ENCODE measurements around the gene FTO.

FTO gene

GRCh38 chr16:53915452-53916160 is 211.7 kb downstream of the FTO start:
- no peak for DNase-seq (ENCODE audit: low read depth, low spot score)
- H3K27ac ChIP-seq, result no peak overlapping the region

- no peak for DNase-seq (ENCODE audit: low read depth, low spot score)
- no peak overlapping the region for H3K27ac ChIP-seq
Measured at GRCh38 chr16:53920988-53921387, 217.0 kb downstream of the FTO start.

DNA sequence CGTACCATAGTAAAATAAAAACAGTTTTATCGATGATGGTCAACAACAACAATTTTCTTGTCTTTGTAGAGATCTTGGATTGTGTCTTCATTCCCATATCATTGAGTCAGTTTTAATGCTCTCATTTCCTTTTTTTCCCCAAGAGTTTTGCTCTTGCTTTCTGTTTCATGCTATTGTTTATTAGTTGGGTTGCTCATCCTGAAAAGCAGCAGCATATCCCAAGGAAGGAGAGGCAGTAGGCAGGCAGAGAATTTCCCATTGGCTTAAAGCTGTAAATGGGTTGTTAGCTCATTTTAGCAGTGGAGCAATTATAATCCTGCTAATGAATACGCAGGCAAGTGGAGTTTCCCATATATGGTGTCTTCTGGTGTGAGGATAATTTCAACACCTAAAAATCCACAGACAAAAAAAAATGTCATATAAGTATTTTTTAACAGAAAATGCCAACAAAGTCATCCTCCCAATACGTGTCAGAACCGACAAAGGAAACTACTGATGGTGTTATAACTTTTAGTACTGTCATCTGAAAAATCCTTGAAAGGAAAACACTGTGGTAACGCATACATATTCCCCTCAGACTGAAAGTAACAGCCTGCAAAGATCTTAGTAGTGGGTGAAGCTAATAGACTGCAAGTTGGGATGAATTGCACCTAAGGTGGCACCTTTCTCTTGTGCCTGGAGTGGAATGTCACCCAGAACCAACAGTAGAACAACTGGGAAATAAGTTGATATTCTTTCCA is 218.3 kb downstream of the FTO start:
- no peak overlapping the region for H3K27ac ChIP-seq
- DNase-seq (ENCODE audit: low read depth, low spot score), result no peak

GRCh38 chr16:53922807-53923571 is 219.0 kb downstream of the FTO start:
- no peak for DNase-seq (ENCODE audit: low read depth, low spot score)
- H3K27ac ChIP-seq, result no peak overlapping the region

GRCh38 chr16:53924331-53925106 is 220.6 kb downstream of the FTO start:
- H3K27ac ChIP-seq, result no peak overlapping the region
- no peak for DNase-seq (ENCODE audit: low read depth, low spot score)

DNA sequence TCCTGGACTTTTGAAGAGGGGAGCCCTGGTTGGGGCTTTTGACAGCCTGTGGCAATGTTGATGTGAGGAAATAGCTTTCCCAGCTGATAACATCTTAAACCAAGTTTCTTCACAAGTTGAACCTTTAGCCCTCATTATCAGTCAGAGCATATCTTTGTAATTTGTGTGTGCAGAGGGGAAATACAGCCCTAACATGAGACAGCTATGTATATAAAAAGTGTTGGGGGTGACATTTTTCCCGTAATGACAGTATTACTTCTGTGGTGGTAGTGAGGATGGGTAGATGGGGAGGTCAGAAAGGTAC is 221.1 kb downstream of the FTO start:
- no peak for DNase-seq (ENCODE audit: low read depth, low spot score)
- no peak overlapping the region for H3K27ac ChIP-seq

DNA sequence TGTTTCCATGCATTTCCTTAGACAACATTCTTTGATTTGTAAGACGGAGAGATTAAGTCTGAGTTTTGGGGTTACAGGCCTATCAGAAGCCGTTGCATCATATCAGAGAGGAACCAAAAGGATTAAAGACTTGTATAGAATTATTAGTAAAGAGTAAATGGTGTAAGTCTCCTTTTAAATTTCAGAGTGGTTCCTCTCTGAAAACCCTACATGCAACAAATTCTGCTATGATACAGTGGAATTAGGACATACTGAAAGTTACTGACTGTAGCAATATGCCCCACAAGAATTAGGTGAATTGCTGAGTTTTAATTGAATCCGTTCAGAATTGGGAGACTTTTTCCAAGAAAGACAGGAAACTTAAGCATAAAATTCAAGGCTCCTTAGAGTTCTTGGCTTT is 221.6 kb downstream of the FTO start:
- no peak overlapping the region for H3K27ac ChIP-seq
- DNase-seq (ENCODE audit: low read depth, low spot score), result no peak

- H3K27ac ChIP-seq, result no peak overlapping the region
- DNase-seq (ENCODE audit: low read depth, low spot score), result no peak
Measured at GRCh38 chr16:53926209-53926608, 222.3 kb downstream of the FTO start.

DNA sequence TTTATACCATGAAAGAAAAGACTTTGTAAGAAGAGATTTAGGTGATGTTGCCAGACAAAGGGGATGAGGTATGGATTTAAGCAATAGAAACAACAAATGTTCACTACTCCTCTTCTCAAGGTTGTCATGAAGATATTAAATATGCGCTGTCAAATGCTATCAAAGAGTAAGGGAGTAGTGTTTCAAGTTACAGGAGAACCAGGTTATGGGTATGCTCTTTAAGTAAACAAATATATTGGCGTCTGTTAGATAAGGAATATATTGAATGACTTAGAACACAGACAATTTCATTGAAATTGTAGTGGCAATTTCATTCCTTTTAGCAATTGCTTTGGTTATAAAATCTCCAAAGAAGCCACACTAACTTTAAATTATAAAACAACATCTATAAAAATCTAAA is 229.0 kb downstream of the FTO start:
- no peak for DNase-seq (ENCODE audit: low read depth, low spot score)
- H3K27ac ChIP-seq, result no peak overlapping the region

DNA sequence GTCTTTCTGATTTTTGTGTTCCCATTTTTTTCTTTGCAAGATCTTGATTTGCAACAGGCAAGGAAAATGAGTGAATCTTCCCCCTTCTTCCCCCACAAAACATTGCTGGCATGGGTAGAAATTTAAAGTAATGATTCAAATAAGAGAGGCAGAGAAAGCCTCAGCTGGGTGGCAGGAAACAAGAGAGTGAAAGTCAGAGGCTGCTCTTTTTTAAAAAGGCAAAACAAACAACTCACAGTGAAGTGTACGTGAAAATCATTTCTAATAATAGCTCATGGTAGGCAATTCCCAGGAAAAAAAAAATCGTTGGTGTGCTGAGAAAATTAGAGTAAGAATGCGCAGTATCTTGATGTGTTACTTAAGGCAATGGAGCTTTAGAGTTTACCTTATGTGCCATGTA is 229.5 kb downstream of the FTO start:
- no peak overlapping the region for H3K27ac ChIP-seq
- DNase-seq (ENCODE audit: low read depth, low spot score), result no peak

DNA sequence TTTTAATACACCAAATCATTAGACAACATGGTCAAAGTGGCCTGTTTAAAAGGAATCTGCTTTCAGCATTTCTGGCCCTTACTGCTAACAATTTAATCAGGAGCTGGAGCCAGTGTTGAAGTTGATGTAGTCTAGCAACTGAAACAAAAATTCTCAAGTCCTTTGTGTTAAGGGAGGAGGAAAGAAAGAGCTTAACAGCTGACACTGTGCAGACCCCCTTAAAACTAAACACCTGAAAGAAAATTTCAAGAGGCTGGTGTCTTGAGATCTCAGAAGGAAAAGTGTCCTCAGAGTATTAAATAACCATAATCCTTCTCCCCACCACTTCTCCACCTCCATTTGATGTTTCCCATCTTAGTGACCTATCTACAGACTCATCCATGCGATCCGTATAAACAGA is 232.1 kb downstream of the FTO start:
- H3K27ac ChIP-seq, result no peak overlapping the region
- no peak for DNase-seq (ENCODE audit: low read depth, low spot score)

GRCh38 chr16:53936529-53936928 is 232.6 kb downstream of the FTO start:
- no peak overlapping the region for H3K27ac ChIP-seq
- no peak for DNase-seq (ENCODE audit: low read depth, low spot score)

DNA sequence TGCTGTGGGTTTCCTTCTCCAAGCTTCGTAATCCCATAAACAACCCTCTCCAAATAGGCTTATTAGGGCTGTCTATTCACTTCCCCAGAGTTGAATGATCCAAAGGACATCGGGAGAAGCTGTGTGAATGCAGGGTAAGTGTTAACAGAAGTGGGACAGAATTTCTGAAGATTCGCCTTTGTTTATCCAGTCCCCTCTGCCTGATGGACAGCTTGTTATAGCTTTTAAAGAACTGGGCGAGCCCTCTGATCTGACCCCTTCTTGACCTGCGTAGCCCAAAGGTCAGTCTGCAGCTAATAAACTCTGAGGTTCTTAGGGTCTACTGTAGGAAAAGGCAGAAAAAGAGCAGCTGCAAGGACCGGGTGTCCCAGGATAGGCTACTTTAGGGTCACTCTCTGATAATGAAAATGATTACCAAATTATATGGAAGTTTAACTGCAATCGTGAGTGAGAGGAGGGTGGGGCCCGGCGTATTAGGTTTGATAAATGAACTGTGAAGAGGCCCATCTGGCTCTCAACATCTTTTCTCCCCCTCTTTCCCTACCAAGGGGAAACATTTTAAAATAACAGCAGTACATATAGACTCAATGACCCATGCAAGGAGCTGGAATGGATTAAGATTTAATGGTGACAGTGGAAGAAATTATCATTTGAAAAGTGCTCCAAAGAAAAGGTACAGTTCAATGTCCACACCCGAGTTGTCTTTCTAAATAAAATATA is 233.4 kb downstream of the FTO start:
- DNase-seq (ENCODE audit: low read depth, low spot score), result no peak
- no peak overlapping the region for H3K27ac ChIP-seq

DNA sequence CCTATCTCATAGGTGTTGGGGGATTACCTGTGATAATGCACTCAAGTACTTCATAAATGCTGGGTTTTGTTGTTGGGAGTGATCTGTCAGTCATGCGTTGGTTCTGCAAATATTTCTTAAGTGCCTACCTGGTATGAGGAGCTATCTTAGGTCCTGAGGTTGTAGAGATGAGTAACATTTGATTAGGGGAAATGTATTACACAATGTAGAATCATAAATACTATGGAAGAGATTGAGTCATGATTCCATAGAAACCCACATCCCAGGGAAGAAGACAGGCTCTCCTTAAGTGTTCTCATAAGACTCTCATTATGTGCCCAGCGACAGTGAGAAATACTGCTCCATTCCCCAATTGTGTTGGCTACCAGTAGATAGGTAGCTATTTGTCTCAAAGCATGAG is 240.1 kb downstream of the FTO start:
- H3K27ac ChIP-seq, result no peak overlapping the region
- DNase-seq (ENCODE audit: low read depth, low spot score), result no peak

DNA sequence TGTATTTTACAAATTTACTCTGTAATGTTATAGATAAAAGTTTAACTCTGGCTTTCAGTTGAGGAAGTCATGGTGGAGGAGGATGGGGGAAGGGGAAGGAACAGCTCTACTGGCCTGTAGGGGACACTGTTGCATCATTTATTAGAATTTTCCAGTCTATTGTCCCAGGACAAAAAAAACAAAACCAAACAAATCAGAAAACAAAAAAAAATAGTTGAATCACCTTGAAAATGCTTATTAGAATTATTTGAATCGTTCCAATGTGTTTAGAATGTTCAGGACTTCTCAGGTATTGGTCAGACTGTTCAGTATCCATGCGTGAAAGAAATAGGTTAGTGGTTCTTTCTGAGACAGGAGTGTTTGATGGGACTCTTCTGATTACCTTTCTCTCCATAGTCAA is 242.0 kb downstream of the FTO start:
- no peak for DNase-seq (ENCODE audit: low read depth, low spot score)
- H3K27ac ChIP-seq, result no peak overlapping the region

DNA sequence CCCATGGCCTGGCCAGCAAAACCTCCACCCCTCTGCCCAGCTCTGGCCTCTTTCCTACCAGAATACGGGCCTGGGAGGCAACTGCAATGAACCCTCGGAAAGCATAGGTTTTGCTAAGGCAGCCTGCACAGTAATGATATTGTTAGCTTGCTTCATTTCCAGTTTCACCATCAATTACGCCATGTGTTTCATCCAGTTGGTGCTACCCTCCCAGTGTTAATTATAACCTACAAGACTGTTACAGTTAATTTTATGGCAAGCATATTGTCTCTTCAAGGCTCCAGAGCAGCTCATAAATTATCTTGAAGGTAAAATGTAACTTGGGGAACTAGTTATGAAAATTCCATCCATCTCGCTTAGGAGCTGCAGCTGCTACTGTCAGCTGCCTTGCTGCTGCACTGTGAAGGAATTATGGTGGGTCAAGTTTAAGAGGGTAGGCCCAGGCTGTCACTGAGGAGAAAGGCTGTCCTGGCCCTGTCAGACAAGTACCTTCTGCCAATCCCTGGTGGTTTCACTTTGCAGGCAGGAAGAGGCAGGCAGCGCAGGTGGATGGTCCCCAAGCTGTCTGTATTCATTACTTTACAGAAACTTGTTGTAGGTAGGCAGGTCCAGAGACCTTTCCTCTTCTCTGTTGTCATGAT is 242.9 kb downstream of the FTO start:
- H3K27ac ChIP-seq, result no peak overlapping the region
- no peak for DNase-seq (ENCODE audit: low read depth, low spot score)

- no peak for DNase-seq (ENCODE audit: low read depth, low spot score)
- no peak overlapping the region for H3K27ac ChIP-seq
Measured at GRCh38 chr16:53947642-53948041, 243.7 kb downstream of the FTO start.

GRCh38 chr16:53948326-53948725 is 244.4 kb downstream of the FTO start:
- H3K27ac ChIP-seq, result no peak overlapping the region
- no peak for DNase-seq (ENCODE audit: low read depth, low spot score)

DNA sequence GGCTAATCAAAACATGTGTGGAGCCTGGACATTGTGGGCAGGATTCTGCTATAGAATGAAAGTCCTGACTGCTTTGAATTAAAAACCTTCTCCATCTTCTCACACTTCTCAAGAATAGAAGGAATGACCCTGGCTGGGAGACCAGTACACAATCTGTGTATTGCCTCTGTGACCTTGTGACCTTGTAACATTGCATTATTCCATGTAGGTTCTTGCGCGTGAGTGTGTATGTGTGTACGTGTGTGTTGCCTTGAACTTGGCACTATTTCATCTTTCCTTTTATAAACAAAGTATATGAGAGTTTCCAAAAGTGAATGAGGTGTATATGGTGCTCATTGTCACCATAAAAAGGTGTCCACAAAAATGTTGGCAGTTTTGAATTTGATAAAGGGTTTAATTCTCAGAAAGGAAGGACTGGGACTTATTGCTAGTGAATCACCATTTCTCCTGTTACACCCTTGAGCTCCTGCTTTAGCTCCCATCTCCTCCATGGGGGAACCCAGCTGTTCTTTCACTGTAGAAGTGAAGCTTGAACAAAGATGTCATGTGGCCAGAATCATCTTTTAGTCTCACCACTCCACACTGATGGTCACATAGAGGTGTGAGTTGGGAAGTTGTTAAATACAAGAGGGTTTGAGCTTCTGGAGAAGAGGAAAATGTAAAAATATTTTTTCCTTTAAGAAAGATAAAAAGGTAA is 244.9 kb downstream of the FTO start:
- no peak for DNase-seq (ENCODE audit: low read depth, low spot score)
- no peak overlapping the region for H3K27ac ChIP-seq

Data from epithelial cell of prostate (primary cell).